Measurements from ENCODE around the gene CDT1.

CDT1 gene

GRCh38 chr16:88803264-88803987 lies at the start of gene CDT1:
Gene CDT1, plus strand, starts transcription at chr16:88803789. Its CDS starts 43 bp downstream, at chr16:88803832.
- peak; percentile 81 for DNase-seq (ENCODE audit: low spot score)

- DNase-seq (ENCODE audit: low spot score) = no peak
Observed at GRCh38 chr16:88754109-88754911, 49.3 kb upstream of the CDT1 start.

GRCh38 chr16:88754912-88755744 lies 48.5 kb upstream of the CDT1 start:
- DNase-seq (ENCODE audit: low spot score) = peak; percentile 23

GRCh38 chr16:88755745-88756443 lies 47.7 kb upstream of the CDT1 start:
- no peak for DNase-seq (ENCODE audit: low spot score)

GRCh38 chr16:88758227-88758943 lies 45.2 kb upstream of the CDT1 start:
- DNase-seq (ENCODE audit: low spot score) = no peak

- no peak for DNase-seq (ENCODE audit: low spot score)
Observed at GRCh38 chr16:88758944-88759244, 44.7 kb upstream of the CDT1 start.

GRCh38 chr16:88759245-88759975 lies 44.2 kb upstream of the CDT1 start:
- DNase-seq (ENCODE audit: low spot score) = peak; percentile 58

- DNase-seq (ENCODE audit: low spot score) = no peak
Observed at GRCh38 chr16:88759976-88760350, 43.6 kb upstream of the CDT1 start.

GRCh38 chr16:88760424-88761142 lies 43.0 kb upstream of the CDT1 start:
- no peak for DNase-seq (ENCODE audit: low spot score)

- DNase-seq (ENCODE audit: low spot score) = no peak
Observed at GRCh38 chr16:88761143-88761534, 42.5 kb upstream of the CDT1 start.

GRCh38 chr16:88761830-88762229 lies 41.8 kb upstream of the CDT1 start:
- DNase-seq (ENCODE audit: low spot score) = no peak

GRCh38 chr16:88762258-88762870 lies 41.2 kb upstream of the CDT1 start:
- DNase-seq (ENCODE audit: low spot score) = no peak

GRCh38 chr16:88762941-88763340 lies 40.6 kb upstream of the CDT1 start:
- no peak for DNase-seq (ENCODE audit: low spot score)

- no peak for DNase-seq (ENCODE audit: low spot score)
Observed at GRCh38 chr16:88763502-88764053, 40.0 kb upstream of the CDT1 start.

GRCh38 chr16:88764080-88764479 lies 39.5 kb upstream of the CDT1 start:
- no peak for DNase-seq (ENCODE audit: low spot score)

GRCh38 chr16:88764913-88765349 lies 38.7 kb upstream of the CDT1 start:
- DNase-seq (ENCODE audit: low spot score) = no peak

GRCh38 chr16:88766975-88767374 lies 36.6 kb upstream of the CDT1 start:
- DNase-seq (ENCODE audit: low spot score) = no peak

- DNase-seq (ENCODE audit: low spot score) = no peak
Observed at GRCh38 chr16:88767546-88768070, 36.0 kb upstream of the CDT1 start.

Measured in CD4-positive, alpha-beta T cell treated with Interleukin-2 at 100 ng/mL for 4 hours (primary cell).